ENCODE data around the gene HOXB3.

Gene HOXB3

GRCh38 chr17:48592057-48592514 lies 2.0 kb upstream of the HOXB3 start:
- no peak for DNase-seq (ENCODE audit: extremely low spot score)
- POLR2A ChIA-PET, result no interaction called here
- CTCF ChIA-PET, result interaction anchor here (0.9 to 4.1 kb wide), 26 partner anchors 13 to 517 kb away, joined by 3 to 51 read pairs (median 6); partner anchors contain the start of gene HOXB9
- TF ChIP-seq CTCF (IDR thresholded peaks at IDR 0.05; ENCODE audit: control extremely low read depth, extremely low read depth, low read depth, missing control alignments), result no peak

GRCh38 chr17:48591255-48592056 lies 1.4 kb upstream of the HOXB3 start:
- no peak for TF ChIP-seq CTCF (IDR thresholded peaks at IDR 0.05; ENCODE audit: control extremely low read depth, extremely low read depth, low read depth, missing control alignments)

GRCh38 chr17:48590607-48591161 lies 643 bp upstream of the HOXB3 start:
- no peak for TF ChIP-seq CTCF (IDR thresholded peaks at IDR 0.05; ENCODE audit: control extremely low read depth, extremely low read depth, low read depth, missing control alignments)
- POLR2A ChIA-PET, result no interaction called here

More at GRCh38 chr17:48591255-48592056, 1.4 kb upstream of the HOXB3 start:
- ChIA-PET CTCF (interaction anchor here (1.0 to 4.1 kb wide), 9 partner anchors 21 to 328 kb away, joined by 3 to 51 read pairs (median 8); partner anchors contain the start of gene HOXB9), POLR2A (no interaction called here)
- DNase-seq (ENCODE audit: extremely low spot score), result no peak

GRCh38 chr17:48589060-48589830 lies 796 bp downstream of the HOXB3 start:
- POLR2A ChIA-PET, result no interaction called here
- no peak for DNase-seq (ENCODE audit: extremely low spot score)

More at GRCh38 chr17:48590607-48591161, 643 bp upstream of the HOXB3 start:
- no peak for DNase-seq (ENCODE audit: extremely low spot score)
- CTCF ChIA-PET, result interaction anchor here (0.7 to 2.7 kb wide), 9 partner anchors 22 to 517 kb away, joined by 3 to 11 read pairs (median 4); partner anchors contain the start of gene HOXB9

GRCh38 chr17:48588528-48588927 lies 1.5 kb downstream of the HOXB3 start:
- ChIA-PET CTCF (interaction anchor here (1.0 to 3.0 kb wide), 16 partner anchors 10 to 562 kb away, joined by 3 to 18 read pairs (median 7); partner anchors contain the start of gene HOXB4), POLR2A (no interaction called here)
- no peak for TF ChIP-seq CTCF (IDR thresholded peaks at IDR 0.05; ENCODE audit: control extremely low read depth, extremely low read depth, low read depth, missing control alignments)
- DNase-seq (ENCODE audit: extremely low spot score), result no peak

More at GRCh38 chr17:48589060-48589830, 796 bp downstream of the HOXB3 start:
- CTCF ChIA-PET, result interaction anchor here (1.0 to 3.0 kb wide), 16 partner anchors 10 to 571 kb away, joined by 3 to 18 read pairs (median 4); partner anchors contain the start of gene HOXB4
- no peak for TF ChIP-seq CTCF (IDR thresholded peaks at IDR 0.05; ENCODE audit: control extremely low read depth, extremely low read depth, low read depth, missing control alignments)

- ChIA-PET POLR2A (no interaction called here), CTCF (interaction anchor here (1.0 to 3.0 kb wide), 17 partner anchors 8 to 562 kb away, joined by 3 to 18 read pairs (median 4); partner anchors contain the start of gene HOXB4)
- DNase-seq (ENCODE audit: extremely low spot score), result no peak
- no peak for TF ChIP-seq CTCF (IDR thresholded peaks at IDR 0.05; ENCODE audit: control extremely low read depth, extremely low read depth, low read depth, missing control alignments)
These were observed 2.0 kb downstream of the HOXB3 start for GRCh38 chr17:48588074-48588415.
